Lower lobe of right lung (tissue), 2 donors: Measurements from ENCODE around the gene FBN1. TPM values are rescaled to one million over a fixed set of nuclear protein-coding genes. Genes with fewer than 3 reads are reported as not detected.

Experiments used
- ATAC-seq, 2 donors: fragments of 200-7000 bp; cut with Tn5 transposase; one replicate each; pipeline ENCODE4 v1.9.1; 2020 to 2022; ENCODE audit warnings: mild to moderate bottlenecking in 2 of 2, moderate library complexity in 2 of 2
- DNase-seq: peaks from one replicate; pipeline ENCODE4 v3.0.0-alpha.2; 2020
- H3K27ac ChIP-seq: fragments of 200-600 bp; one replicate; pipeline ENCODE4 v1.8.0; 2022
- H3K27me3 ChIP-seq: fragments of 200-600 bp; one replicate; pipeline ENCODE4 v1.8.0; 2022; ENCODE audit warnings: low read depth
- H3K36me3 ChIP-seq: fragments of 200-600 bp; one replicate; pipeline ENCODE4 v1.8.0; 2022; ENCODE audit warnings: mild to moderate bottlenecking
- H3K4me1 ChIP-seq: fragments of 200-600 bp; one replicate; pipeline ENCODE4 v1.8.0; 2022
- H3K4me3 ChIP-seq: fragments of 200-600 bp; one replicate; pipeline ENCODE4 v1.8.0; 2022; ENCODE audit warnings: mild to moderate bottlenecking
- H3K9me3 ChIP-seq: fragments of 200-600 bp; one replicate; pipeline ENCODE4 v1.8.0; 2022
- CTCF ChIP-seq: fragments of 200-600 bp; IDR thresholded peaks from one replicate; pipeline ENCODE4 v1.8.0; 2022; ENCODE audit warnings: antibody characterized with exemption, mild to moderate bottlenecking
- intact Hi-C: fragments of 100-400 bp; cut with DNase I; formaldehyde crosslinking; loops from one replicate; pipeline ENCODE4 v1.11.0; 2022
- total RNA-seq: library from RNA; stranded (reverse); fragmentation: NEBNext Ultra II Directional; extraction: Animal tissue kit (Norgen Biotek cat#: 25700); gene quantifications from one replicate; pipeline ENCODE4 v1.2.1, GENCODE V29; 2021
- donor health status: DM: no; HTN: yes; CAD: no; lungs with severe emphysema.

FBN1 gene
- total RNA-seq, 1 donor from 2014 or later, result 75.3 TPM

GRCh38 chr15:48547286-48547685 lies 98.2 kb downstream of the FBN1 start:
- Histone ChIP-seq H3K36me3 (no peaks in the 10 kb centered on the region), H3K4me3 (no peak overlapping the region), H3K4me1 (no peaks in the 10 kb centered on the region), H3K27me3 (no peaks in the 10 kb centered on the region), H3K9me3 (no peaks in the 10 kb centered on the region), H3K27ac (no peak overlapping the region)
- TF ChIP-seq CTCF, result no peak
- ATAC-seq (no peak), DNase-seq (no peak)
- intact Hi-C loops, result no loop called here

- ATAC-seq, result no peak
- no peak overlapping the region for H3K27ac ChIP-seq
- H3K36me3 ChIP-seq, result no peaks in the 10 kb centered on the region
- DNase-seq, result no peak
- intact Hi-C loops, result no loop called here
- no peaks in the 10 kb centered on the region for H3K9me3 ChIP-seq
- no peaks in the 10 kb centered on the region for H3K4me1 ChIP-seq
- no peak overlapping the region for H3K4me3 ChIP-seq
- H3K27me3 ChIP-seq, result no peaks in the 10 kb centered on the region
- no peak for TF ChIP-seq CTCF
Measured at GRCh38 chr15:48546296-48546695, 99.2 kb downstream of the FBN1 start.

- H3K27me3 ChIP-seq, result no peaks in the 10 kb centered on the region
- TF ChIP-seq CTCF, result no peak
- DNase-seq, result no peak
- no peaks in the 10 kb centered on the region for H3K4me1 ChIP-seq
- no peaks in the 10 kb centered on the region for H3K9me3 ChIP-seq
- H3K4me3 ChIP-seq, result no peak overlapping the region
- ATAC-seq, result no peak
- H3K27ac ChIP-seq, result no peak overlapping the region
- H3K36me3 ChIP-seq, result no peaks in the 10 kb centered on the region
- intact Hi-C loops, result no loop called here
Measured at GRCh38 chr15:48544778-48545177, 100.7 kb downstream of the FBN1 start.

GRCh38 chr15:48541341-48542278 lies 103.9 kb downstream of the FBN1 start:
- H3K4me1 ChIP-seq, result no peaks in the 10 kb centered on the region
- H3K36me3 ChIP-seq, result no peaks in the 10 kb centered on the region
- ATAC-seq, result no peak
- TF ChIP-seq CTCF, result no peak
- DNase-seq, result no peak
- no peak overlapping the region for H3K4me3 ChIP-seq
- no peak overlapping the region for H3K27ac ChIP-seq
- intact Hi-C loops, result no loop called here
- H3K27me3 ChIP-seq, result no peaks in the 10 kb centered on the region
- no peaks in the 10 kb centered on the region for H3K9me3 ChIP-seq

GRCh38 chr15:48540756-48541155 lies 104.8 kb downstream of the FBN1 start:
- Histone ChIP-seq H3K27ac (no peak overlapping the region), H3K4me3 (no peak overlapping the region), H3K9me3 (no peaks in the 10 kb centered on the region), H3K36me3 (no peaks in the 10 kb centered on the region), H3K4me1 (no peaks in the 10 kb centered on the region), H3K27me3 (no peaks in the 10 kb centered on the region)
- intact Hi-C loops, result no loop called here
- DNase-seq (no peak), ATAC-seq (no peak)
- no peak for TF ChIP-seq CTCF
